Gastroesophageal sphincter (tissue), 3 donors: ENCODE results near the gene BOLA3.
A peak's percentile ranks its signal among the peaks of the same experiment; 100 is the strongest.

Experiments
- CTCF ChIP-seq, 4 experiments: fragments of 200-600 bp in 2 of 4; fragments of 450-650 bp in 2 of 4; sonication (generic) in 1 of 4; IDR thresholded peaks; one replicate each; pipeline ENCODE4 v1.5.1; 2017 to 2019; ENCODE audit warnings: antibody characterized with exemption in 4 of 4, mild to moderate bottlenecking in 2 of 4, moderate library complexity in 2 of 4
- EP300 ChIP-seq: sonication (generic); formaldehyde crosslinking; IDR thresholded peaks from one replicate; pipeline ENCODE4 v1.6.1; 2017; ENCODE audit warnings: antibody characterized with exemption, mild to moderate bottlenecking
- POLR2A ChIP-seq, 2 donors: fragments of 450-650 bp; IDR thresholded peaks; one replicate each; pipeline ENCODE4 v1.6.1; 2017; ENCODE audit warnings: antibody characterized with exemption in 2 of 2, mild to moderate bottlenecking in 2 of 2, moderate library complexity in 1 of 2
- POLR2AphosphoS5 ChIP-seq: sonication (generic); formaldehyde crosslinking; IDR thresholded peaks from one replicate; pipeline ENCODE4 v1.6.1; 2017; ENCODE audit warnings: antibody characterized with exemption

- peak in 2 of 4 experiments; percentile 9 to 35 for TF ChIP-seq CTCF (IDR thresholded peaks at IDR 0.05)
- TF ChIP-seq EP300 = no peak
- no peak for TF ChIP-seq POLR2AphosphoS5
- no peak for TF ChIP-seq POLR2A (IDR thresholded peaks at IDR 0.05)
Observed at GRCh38 chr2:74119339-74119738, 28.4 kb downstream of the BOLA3 start.
